GM12892 (cell line): Measurements from ENCODE around the gene PRDX6.

Experiments
- POLR2A ChIP-seq: IDR thresholded peaks from 2 replicates; pipeline ENCODE4 v1.6.1; 2011; ENCODE audit warnings: low read depth, low read length, control low read depth
- POLR2AphosphoS5 ChIP-seq: IDR thresholded peaks from 2 replicates; pipeline ENCODE4 v1.6.1; 2011; ENCODE audit warnings: low read depth, low read length, control low read depth

DNA sequence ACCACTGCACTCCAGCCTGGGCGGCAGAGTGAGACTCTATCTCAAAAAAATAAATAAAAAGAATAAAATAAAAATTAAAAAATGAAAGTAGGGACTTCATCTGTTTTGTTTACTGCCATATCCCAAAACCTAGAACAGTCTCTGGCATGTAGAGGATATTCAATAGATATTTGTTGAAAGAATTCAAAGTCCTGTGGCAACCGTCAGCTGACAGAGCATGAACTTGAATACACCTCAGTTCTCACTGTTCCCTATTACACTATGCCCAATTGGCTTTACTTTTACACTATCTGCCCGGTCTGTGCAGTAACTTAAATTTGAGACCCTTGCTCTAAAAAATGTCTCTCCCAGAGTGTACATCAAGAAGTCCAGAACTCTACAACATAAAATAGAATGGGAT lies 46.2 kb downstream of the PRDX6 start:
- TF ChIP-seq POLR2AphosphoS5 (no peak), POLR2A (no peak)
